Measurements from ENCODE around the gene SLC25A25.
A peak's percentile ranks its signal among the peaks of the same experiment; 100 is the strongest.

DNA sequence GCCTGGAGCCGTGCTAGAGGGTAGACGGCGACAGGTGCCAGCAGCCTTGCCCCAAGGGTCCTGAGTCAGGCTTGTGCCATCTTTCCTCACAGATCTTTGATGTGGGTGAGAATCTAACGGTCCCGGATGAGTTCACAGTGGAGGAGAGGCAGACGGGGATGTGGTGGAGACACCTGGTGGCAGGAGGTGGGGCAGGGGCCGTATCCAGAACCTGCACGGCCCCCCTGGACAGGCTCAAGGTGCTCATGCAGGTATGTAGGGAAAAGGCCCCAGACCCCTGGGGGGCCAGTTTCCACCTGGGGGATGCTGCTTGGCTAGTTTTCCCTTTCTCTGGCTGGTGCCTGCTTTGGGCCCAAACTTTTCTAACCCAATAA lies 35.5 kb downstream of the SLC25A25 start:
- TF ChIP-seq, protein P1, sequence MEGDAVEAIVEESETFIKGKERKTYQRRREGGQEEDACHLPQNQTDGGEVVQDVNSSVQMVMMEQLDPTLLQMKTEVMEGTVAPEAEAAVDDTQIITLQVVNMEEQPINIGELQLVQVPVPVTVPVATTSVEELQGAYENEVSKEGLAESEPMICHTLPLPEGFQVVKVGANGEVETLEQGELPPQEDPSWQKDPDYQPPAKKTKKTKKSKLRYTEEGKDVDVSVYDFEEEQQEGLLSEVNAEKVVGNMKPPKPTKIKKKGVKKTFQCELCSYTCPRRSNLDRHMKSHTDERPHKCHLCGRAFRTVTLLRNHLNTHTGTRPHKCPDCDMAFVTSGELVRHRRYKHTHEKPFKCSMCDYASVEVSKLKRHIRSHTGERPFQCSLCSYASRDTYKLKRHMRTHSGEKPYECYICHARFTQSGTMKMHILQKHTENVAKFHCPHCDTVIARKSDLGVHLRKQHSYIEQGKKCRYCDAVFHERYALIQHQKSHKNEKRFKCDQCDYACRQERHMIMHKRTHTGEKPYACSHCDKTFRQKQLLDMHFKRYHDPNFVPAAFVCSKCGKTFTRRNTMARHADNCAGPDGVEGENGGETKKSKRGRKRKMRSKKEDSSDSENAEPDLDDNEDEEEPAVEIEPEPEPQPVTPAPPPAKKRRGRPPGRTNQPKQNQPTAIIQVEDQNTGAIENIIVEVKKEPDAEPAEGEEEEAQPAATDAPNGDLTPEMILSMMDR (IDR thresholded peaks at IDR 0.05 in 8 of 11, conservative IDR thresholded peaks at IDR 0.05 in 3 of 11) = peak in 6 of 11 experiments; percentile 6 to 43 (median 18)
- TF ChIP-seq POLR2A (IDR thresholded peaks at IDR 0.05) (no peak), POLR2AphosphoS5 (IDR thresholded peaks at IDR 0.05) (peak in 1 of 3 donors; percentile 11)
